RPMI7951 (cell line): ENCODE data around the gene CRACR2B. TPM values are rescaled to one million over a fixed set of nuclear protein-coding genes. Genes with fewer than 3 reads are reported as not detected.

Experiments
- DNase-seq: peaks from one replicate; pipeline ENCODE4 v3.0.0-alpha.2; 2012; ENCODE audit warnings: low read depth
- total RNA-seq: library from RNA; depleted of rRNA; stranded (reverse); fragments of >200 nt; shearing (Covaris generic); gene quantifications from 2 replicates; pipeline ENCODE4 v1.2.3, GENCODE V29; 2014; rRNA removed

Gene CRACR2B
- total RNA-seq, result 1.8 and 2.5 TPM in 2 replicates

DNA sequence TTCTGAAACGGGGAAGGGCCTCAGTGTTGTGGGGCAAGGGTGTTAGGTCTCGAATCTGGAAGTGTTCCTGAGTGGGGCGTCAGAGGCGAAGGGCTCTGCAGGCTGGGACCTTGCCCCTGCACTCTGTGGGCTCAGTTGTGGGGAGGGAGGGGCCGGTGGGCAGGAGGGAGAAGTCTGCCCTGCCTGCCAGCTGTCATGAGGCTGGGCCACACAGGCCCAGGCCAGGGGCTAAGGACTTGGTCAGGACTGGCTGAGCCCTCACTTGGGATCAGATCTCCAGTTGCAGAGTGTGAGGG, at the start of gene CRACR2B:
CRACR2B (plus strand) TSS at position 23 of the 296 bp plus-strand sequence. CDS start 689 bp downstream, outside the sequence.
- DNase-seq, result no peak

DNA sequence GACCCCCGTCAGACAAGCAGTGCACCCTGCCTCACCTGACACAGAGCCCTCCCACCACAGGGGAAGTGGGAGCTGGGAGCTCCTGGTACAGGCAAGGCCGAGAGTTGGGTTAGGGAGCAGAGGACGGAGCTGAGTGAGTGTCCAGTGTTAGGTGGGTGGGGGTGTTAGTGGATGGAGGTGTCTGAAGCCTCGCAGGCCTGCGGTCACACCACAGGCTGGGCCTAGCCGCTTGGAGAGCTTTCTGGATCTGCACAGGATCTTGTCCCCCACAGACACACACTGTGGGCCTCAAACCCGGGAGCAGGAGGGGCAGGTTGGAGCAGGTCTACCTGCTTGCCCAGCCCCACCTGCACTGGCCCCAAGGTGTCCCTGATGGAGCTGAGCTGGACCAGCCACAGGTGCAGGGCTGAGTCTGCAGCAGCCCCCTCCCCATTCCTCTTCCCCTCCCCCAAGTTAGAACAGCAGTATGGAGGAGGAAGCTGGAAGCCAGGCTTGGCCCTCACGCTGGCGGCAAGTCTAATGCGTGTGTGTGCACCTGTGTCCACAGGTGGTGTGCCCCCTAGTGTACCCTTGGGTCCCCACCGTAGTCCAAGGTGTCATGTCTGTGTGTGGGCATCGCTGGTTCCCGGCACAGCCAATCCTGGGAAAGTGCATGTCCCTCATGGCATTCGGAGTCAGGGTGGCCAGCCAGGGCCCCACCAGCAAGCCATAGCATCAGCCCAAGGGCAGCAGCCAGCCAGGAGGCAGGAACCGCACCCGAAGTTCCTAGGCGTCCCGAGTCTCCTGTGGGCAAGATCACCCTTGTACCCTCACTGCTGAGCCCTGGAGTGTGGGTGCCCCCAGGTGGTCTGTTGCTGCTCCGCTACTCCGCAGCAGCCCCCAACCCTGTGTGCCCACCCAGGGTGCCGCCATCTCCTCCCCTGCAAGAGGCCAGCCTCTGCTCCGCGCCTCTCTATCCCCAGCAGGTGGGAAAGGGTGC, 48.5 kb upstream of the CRACR2B start:
- DNase-seq, result no peak

DNA sequence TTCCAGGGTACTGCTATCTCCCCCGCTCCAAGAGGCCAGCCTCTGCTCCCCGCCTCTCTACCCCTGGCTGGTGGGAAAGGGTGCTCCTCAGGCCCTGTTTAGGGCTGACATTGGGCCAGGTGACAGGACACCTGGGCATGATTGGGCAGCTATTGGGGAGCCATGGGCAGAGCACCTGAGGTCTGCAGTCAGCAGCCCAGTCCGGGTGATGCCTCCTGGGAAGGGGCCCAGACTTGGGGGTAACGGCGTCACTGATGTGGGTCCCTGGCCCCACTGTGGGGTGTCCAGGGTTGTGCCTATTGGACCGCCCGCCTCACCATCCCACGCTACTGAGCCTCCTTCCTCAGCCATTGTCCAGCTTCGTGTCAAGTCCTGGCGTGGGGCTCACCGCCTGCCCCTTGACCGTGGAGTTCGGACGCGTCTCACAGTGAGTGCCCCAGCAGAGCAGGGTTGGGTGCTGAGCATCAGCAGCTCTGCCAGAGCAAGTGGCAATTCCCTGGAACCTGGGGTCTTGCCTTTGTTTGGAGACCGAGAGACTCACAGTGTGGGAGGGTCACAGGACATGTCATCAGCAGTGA, 47.7 kb upstream of the CRACR2B start:
- no peak for DNase-seq

DNA sequence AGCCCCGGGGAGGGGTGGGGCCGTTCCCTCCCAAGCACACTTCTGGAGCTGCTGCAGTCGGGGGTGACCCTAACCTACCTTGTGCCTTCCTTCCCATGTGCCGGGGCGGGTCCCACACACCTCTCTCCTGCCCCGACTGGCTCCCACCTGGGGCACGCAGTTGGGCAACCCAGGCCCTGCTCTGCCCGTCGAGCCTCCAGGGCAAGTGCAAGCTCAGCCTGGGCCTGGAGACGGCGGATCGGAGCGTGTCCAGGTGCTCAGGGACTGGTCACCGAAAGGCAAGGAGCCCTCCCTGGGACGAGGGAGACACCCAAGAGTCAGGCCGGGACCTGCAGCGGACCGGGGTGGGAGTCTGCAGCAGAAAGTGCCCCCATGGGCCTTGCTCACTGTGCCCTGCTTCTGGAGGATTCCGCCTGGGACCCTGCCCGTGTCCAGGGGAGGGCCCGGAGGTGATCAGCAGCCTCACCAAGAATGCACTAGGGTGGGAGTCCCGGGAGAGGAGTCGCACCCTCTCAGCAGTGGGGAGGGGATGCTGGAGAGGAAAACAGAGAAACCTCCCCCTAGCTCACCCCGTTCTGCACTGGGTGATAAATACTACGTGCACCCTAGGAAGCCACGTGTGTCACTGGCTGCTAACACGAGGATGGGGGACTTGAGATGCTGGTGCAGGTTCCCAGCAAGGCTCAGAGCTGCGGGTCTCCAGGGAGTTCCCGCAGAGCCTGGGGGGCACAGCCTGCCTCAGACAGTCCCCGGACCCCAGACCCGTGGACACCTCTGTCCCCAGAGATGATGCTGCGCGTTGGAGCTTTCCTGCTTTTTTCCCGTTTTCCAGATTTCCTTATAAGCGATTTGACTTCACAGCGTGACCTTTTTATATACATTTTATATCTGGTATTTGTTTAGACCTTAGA, 45.2 kb upstream of the CRACR2B start:
- no peak for DNase-seq

DNA sequence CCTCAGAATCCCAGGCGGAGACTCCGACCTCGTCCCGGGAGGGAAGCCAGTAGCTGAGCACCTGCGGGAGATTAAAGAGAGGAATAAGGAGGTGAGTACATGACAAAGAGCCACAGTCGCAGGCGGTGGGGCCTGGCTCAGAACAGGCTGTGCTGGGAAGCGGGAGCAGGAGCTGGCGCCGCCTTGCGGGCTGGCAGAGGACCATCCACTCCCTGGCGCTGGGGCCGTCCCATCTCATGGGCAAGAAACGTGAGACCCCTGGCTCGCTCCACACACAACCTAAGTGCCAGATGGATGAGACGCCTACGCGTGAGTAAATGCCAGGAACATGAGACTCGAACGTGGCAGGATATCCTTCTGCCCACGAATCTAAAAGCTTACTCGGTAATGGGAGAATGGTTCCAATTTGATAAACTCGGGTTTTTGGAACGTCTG, 44.1 kb upstream of the CRACR2B start:
- DNase-seq, result no peak

DNA sequence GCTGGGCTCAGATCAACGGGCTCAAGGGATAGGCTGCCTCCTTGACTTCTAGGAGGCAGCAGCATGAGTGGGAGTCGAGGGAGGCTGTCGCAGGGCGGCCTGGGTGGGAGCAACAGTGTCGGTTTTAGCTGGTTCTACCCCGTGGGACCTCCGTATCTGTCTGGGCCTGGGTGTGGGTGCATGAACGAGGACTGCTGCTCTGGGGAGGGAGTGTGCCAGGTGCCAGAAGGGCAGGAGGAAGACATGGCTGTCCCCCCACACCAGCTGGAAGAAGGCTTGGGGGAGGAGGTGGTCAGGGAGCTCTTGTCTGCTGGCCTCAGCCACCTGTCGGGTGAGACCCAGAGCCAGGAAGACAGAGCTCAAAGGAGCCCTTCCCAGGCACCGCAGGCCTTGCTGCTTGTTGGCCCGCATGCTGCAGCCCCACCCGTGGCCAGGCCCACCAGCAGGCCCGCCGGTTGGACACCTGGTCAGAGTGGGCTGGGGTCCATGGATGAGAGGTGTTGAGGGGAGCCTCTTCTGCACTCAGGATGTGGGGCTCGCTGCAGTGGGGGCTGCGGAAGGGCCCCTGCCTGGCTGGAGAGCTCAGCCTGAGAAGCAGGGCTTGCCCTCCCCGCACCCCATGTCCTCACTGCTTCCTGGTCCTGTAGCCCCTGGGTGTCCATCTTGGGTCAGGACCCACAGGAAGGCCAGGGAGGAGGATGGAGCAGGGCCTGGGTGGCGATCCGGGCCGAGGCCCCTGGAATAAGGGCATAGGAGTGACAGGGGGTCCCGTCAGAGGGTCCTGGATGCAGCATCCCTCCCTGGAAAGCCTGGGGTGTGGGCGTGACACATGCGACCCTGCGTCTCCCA, 41.3 kb upstream of the CRACR2B start:
- DNase-seq, result no peak

DNA sequence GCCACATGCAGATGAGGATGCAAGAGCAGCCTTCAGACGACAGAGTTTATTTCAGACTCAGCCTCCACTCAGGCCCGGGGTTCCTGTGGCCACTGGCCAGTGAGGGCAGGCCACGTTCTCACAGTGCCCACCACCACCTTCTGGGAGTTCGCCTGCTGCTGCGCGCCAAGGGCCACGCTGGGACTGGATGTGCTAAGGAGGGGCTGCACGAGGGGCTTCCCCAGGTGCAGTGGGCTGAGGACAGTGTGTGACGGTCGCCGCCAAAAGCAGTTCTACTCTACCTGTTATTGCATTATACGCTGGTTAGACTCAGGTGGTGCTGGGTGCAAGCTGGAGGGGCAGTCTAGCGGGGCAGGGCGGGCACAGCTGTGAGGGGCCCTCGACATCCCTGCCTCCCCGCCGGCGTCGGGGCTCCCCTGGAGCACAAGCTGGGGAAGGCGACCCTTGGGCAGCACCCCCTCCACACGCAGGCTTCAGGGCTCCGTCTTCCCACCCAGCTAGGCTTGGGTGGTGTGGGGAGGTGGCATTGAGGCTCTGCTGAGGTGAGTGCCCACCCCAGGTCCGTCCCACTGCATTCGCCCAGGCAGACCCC, 40.5 kb upstream of the CRACR2B start:
- no peak for DNase-seq

DNA sequence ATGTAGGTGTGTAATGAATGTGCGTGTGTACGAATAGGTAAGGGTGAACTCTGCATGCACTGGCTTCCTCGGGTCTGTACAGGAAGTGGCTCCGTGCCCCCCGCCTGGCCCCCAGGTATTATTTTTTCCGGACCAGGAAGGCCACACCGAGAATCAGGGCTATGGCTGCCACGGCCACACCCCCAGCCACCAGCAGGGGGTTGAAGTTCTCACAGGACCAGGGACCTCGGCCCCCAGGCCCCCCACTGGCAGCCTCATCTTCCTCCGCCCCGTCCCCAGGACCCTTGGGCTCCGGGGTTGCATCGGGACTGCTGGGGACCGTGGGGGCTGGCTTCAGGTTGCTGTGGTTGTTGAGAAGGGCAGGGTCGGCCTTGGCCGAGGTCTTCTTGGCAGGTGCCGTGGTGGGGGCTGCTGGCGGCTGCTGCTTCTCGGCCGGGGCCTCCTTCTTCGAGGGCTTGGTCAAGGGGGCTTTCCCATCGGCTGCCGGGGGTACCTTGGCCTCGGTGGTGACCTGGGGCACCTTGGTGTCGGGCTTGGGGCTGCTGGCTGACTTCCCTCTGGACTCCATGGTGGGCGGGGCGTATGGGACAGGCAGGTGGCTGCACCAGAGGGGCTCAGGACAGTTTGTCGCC, 39.6 kb upstream of the CRACR2B start:
- DNase-seq, result no peak

DNA sequence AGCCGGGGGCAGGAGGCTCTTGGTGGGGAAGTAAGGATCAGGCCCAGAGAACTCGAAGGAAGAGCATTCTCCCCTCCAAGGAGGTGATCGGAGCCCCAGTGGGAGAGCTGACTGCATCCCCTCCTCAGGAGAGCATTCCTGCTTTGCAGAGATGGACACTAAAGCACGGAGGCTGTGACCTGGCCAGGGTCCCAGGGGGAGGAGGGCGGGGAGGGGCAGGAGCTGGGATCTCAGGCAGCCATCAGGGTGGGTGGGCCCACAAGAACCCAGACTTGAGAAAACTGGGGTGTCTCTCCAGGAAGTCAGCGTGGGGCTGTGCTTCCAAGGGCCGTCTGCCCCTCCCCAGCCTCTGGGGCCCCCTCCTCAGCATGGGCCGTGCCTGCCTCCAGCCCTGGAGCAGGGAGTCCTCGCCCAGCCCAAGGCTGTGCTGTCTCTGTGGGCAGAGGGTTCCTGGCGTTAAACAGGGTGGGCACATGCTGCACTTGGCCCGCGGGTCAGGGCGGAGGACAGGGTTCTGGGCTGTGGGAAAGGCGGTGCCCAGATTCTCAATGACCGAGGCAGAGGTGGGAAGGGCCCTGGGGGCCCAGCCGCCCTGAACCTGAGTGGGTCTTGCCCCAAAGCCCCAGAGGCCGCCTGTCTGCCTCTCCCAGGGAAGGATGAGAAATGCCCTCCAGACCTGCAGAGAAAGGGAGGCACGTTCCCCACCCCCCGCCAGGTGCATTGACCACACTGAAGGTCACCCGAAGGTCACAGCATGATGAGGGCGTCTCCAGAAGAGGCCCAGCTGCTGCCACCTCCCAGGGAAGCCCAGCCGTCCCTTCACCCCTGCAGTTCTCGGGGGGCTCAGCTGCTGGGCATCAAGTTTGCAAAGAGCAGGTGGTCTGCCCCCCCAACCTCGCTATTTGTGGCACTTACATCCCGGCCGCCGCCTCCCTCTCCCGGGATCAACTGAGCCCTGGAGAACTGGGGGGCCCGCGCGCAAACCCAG, 38.5 kb upstream of the CRACR2B start:
- DNase-seq, result no peak

DNA sequence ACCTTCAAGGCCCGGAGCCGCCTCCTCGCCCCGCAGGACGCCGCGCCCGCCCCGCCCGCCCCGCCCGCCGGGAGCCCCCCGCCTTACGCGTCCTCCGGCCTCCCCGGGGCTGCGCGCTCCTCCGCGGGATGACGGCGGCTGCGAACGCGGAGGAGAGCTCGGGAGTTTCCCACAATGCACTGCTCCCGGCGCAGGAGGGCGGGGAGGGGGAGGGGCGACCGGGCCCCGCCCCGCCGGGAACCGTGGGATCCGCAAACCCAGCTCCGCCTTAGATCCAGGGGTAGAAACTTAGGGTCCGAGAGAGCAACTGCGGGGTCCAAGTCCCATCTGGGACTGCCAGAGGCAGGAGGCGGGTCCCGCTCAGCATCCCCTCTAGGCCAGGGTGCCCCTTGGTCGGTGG, 37.8 kb upstream of the CRACR2B start, which contains the start of gene CEND1:
CEND1 (minus strand) TSS at position 148 of the 400 bp plus-strand sequence. CDS start 1,514 bp downstream, outside the sequence.
- no peak for DNase-seq

DNA sequence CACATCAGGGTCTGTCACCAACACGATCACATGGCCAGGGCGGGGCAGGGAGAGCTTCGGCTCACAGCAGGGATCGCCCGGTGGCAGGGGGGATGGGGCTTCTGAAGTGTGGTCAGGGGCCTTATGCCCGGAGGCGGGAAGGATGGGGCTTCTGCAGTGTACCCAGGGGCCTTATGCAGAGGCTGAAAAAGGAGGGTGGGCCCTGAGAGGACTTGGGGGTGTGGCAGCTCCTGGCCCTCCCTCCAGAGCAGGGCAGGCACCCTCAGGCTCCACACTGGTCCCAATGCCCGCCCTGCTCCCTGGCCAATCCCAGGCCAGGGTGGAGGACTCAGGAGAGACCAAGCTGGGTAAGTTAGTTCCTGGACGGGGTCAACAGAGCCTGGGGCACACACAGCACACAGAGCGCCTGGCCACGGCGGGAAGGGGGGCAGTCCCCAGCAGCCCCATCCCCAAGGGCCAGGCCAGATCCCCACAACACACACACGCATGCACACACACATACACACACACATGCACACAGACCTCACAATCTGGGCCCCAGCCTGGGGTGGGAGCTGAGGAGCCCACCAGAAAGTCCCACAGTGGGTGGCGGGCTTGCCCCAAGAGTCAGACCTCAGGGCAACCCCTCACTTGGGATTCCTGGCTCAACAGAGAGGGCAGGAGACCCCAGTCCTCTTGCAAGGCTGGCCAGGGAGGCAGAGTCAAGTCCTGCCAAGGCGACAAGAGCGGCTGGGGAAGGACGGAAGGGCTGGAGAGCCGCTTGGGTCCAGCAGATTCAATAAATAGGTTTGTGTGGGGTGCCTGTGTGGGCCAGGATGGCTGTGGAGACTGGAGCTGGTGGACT, 36.8 kb upstream of the CRACR2B start:
- no peak for DNase-seq

DNA sequence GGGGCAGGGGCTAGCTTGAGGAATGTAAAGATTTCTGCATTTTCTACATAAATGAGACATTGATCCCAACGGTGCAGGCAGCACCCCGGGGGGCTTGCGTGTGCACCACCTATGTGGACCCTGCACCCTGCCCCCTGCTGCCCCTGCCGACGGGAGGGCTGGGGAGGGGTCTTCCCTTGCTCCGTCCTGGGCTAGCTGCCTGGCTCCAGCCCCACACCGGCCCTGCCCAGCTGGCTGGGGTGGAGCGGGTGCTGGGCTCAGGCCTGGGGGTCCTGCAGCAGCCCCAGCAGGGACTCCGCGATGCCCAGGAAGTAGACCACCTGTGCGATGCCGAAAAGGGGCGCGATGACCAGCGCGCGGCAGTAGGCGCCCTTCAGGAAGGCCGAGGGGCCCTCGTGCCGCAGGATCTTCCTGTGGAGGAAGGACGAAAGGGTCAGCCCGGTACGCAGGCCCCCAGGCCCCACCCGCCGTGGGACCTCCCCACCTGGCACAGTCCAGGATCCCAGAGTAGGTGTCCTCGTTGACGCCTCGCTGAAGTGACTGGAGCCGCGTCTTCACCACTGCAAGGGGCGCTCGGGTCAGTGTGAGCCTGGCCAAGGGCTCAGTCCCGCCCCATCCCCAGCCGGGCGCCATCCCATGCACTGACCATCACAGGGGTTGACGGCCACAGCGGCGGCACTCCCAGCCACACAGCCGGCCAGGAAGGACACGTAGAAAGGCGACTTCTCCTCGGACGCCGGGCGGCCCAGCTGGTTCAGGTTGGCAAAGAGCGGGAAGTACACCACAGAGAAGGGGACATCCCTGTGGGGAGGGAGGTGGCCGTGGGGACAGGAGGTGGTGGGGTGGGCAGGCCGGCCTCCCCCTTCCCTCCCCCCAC, 35.8 kb upstream of the CRACR2B start:
- no peak for DNase-seq

DNA sequence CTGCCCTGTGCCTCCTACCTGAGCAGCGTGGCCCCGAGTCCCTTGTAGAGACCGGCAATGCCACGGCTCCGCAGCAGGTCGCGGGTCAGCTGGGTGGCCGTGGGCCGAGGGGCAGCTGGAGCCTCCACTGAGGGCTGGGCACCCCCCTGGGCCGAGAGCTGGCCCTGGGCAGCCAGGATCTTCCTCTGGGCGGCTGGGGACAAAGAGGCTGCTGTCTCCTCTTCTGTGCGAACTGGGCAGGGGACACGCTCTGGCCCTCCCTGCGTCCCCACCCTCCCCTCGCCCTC, 35.2 kb upstream of the CRACR2B start:
- DNase-seq, result no peak

DNA sequence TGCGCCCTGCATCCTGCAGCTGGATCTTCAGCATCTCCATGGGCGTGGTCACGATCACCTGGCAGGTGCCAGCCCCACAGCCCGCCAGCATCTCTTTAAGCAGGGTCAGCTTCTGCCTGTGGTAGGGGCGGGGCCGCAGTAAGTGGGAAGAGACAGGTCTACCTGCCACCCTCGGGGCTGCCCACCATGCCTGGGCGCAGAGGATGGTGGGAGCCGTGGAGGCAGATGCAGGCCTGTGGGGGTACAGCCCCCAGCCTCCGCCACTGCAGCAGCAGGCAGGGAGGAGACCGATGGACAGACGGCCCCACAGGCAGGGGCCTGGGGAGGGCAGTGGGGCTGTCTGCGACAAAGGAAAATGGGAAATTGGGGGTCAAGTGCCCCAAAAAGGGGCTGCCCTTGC, 34.8 kb upstream of the CRACR2B start:
- no peak for DNase-seq

DNA sequence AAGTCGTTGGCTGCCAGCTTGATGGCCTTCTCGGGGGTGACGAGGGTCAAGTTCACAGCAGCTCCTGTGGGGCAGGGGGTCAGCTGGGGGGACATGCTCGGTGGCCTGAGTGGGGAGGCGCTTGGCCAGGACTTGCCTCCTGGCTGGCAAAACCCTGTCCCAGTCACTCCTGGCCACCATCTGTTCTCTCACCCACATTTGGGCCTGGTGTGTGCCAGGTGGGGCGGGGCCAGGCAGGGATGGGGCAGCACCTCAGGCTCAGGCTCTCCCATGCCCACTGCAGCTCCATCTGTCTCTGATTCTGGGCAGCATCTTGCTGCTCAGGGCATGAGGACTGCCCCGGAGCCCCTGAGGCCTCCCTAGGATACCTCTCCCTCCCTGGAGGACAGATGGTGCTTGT, 34.2 kb upstream of the CRACR2B start:
- DNase-seq, result no peak

DNA sequence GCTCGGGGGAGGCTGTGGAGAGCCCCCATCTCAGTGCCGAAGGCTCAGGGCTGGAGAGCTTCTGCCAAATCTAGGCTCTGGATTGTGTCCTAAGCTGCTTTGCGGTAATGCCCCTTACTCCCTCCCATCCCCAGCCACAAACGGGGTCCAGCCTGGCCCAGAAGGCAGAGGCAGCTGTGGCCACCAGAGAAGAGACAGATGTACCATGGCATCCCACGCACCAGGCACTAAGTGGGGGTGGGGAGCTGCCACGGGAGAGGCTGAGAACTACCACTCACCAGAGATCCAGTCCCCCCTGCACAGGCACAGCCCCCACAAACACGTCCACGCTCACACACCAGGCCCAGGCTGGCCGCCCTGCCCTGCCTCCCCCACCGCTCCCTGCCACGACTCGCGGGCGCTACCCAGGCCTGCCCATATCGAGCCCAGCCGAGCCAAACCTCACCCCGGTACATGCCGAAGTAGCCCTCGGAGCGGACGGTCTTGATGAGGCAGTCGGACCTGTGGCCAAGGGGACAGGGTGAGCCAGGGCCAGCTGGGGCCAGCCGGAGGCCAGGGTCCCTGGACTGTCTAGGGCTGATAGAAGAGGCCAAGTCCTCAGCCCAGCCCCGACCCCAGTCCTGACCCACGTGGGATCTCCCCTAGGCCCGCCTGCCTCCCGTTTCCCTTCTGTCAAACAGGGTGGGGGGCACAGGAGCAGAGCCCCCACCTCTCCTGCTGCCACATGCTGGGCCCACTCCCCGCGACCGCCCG, 33.5 kb upstream of the CRACR2B start:
- DNase-seq, result no peak
